SK-N-SH treated with all-trans-retinoic acid at 6 μM for 48 hours (cell line): Measurements from ENCODE around the gene CD4.

Experiments used
- OSR1 ChIP-seq: fragments of 250-450 bp; sonication (Bioruptor Pico); IDR thresholded peaks from 2 replicates; pipeline ENCODE4 v1.8.0; 2022; ENCODE audit warnings: moderate library complexity, mild to moderate bottlenecking, inconsistent platforms
- TCF4 ChIP-seq: fragments of 250-450 bp; sonication (Bioruptor Pico); IDR thresholded peaks from 2 replicates; pipeline ENCODE4 v1.8.0; 2021; ENCODE audit warnings: mild to moderate bottlenecking, moderate library complexity, borderline replicate concordance
- TSHZ2 ChIP-seq: fragments of 250-450 bp; sonication (Bioruptor Pico); IDR thresholded peaks from 2 replicates; pipeline ENCODE4 v1.5.0; 2020; ENCODE audit warnings: mild to moderate bottlenecking, moderate library complexity
- ZFP30 ChIP-seq: fragments of 450-650 bp; formaldehyde crosslinking; IDR thresholded peaks from 2 replicates; pipeline ENCODE4 v1.5.0; 2022; ENCODE audit warnings: mild to moderate bottlenecking, moderate library complexity

- TF ChIP-seq OSR1 (no peak), TCF4 (CRISPR knock-in tag) (no peak), ZFP30 (CRISPR knock-in tag) (no peak), TSHZ2 (CRISPR knock-in tag) (no peak)
Measured at GRCh38 chr12:6834254-6834653, 44.9 kb downstream of the CD4 start.
